ENCODE data around the gene GPBP1.

Gene GPBP1

GRCh38 chr5:57219386-57219785 lies 45.5 kb downstream of the GPBP1 start:
- Histone ChIP-seq H3K36me3 (ENCODE audit: insufficient read depth, low read length) (peaks cover 46% of the 10 kb centered on the region), H3K27ac (ENCODE audit: low read length) (no peak overlapping the region), H4K20me1 (ENCODE audit: insufficient read depth, low read length) (peaks cover 72% of the 10 kb centered on the region), H3K79me2 (ENCODE audit: insufficient read depth, low read length) (peaks cover 91% of the 10 kb centered on the region), H3K4me1 (ENCODE audit: insufficient read depth, low read length) (no peaks in the 10 kb centered on the region), H2AFZ (ENCODE audit: low read depth, low read length) (no peak overlapping the region), H3K4me3 (ENCODE audit: low read depth in 1 of 2, low read length in 2 of 2) (no peak overlapping the region), H3K4me2 (ENCODE audit: insufficient read depth, low read length) (no peak overlapping the region), H3K9ac (ENCODE audit: low read depth, low read length) (no peak overlapping the region), H3K27me3 (ENCODE audit: insufficient read depth, low read length, poor library complexity) (no peaks in the 10 kb centered on the region), H3K9me3 (ENCODE audit: insufficient read depth, low read length, severe bottlenecking) (no peaks in the 10 kb centered on the region)
- no peak for ATAC-seq (ENCODE audit: insufficient read depth, low read depth)
- no peak for TF ChIP-seq EZH2 (IDR thresholded peaks at IDR 0.05; ENCODE audit: borderline replicate concordance, low read depth, low read length, severe bottlenecking)
- TF ChIP-seq CTCF (IDR thresholded peaks at IDR 0.05; ENCODE audit: borderline replicate concordance, extremely low read depth, low read length, poor library complexity, severe bottlenecking): no peak
- no peak for DNase-seq

GRCh38 chr5:57221049-57221568 lies 47.2 kb downstream of the GPBP1 start:
- no peak for DNase-seq
- H4K20me1 ChIP-seq (ENCODE audit: insufficient read depth, low read length): peaks cover 66% of the 10 kb centered on the region
- H3K27ac ChIP-seq (ENCODE audit: low read length): no peak overlapping the region
- no peaks in the 10 kb centered on the region for H3K27me3 ChIP-seq (ENCODE audit: insufficient read depth, low read length, poor library complexity)
- no peak overlapping the region for H3K9ac ChIP-seq (ENCODE audit: low read depth, low read length)
- no peak overlapping the region for H3K4me2 ChIP-seq (ENCODE audit: insufficient read depth, low read length)
- peaks cover 90% of the 10 kb centered on the region for H3K79me2 ChIP-seq (ENCODE audit: insufficient read depth, low read length)
- H2AFZ ChIP-seq (ENCODE audit: low read depth, low read length): no peak overlapping the region
- H3K36me3 ChIP-seq (ENCODE audit: insufficient read depth, low read length): peaks cover 37% of the 10 kb centered on the region
- peak; percentile 86 for ATAC-seq (ENCODE audit: insufficient read depth, low read depth)
- H3K4me1 ChIP-seq (ENCODE audit: insufficient read depth, low read length): no peaks in the 10 kb centered on the region
- TF ChIP-seq CTCF (IDR thresholded peaks at IDR 0.05; ENCODE audit: borderline replicate concordance, extremely low read depth, low read length, poor library complexity, severe bottlenecking) (peak; percentile 93), EZH2 (IDR thresholded peaks at IDR 0.05; ENCODE audit: borderline replicate concordance, low read depth, low read length, severe bottlenecking) (no peak)
- H3K9me3 ChIP-seq (ENCODE audit: insufficient read depth, low read length, severe bottlenecking): no peaks in the 10 kb centered on the region
- no peak overlapping the region for H3K4me3 ChIP-seq (ENCODE audit: low read depth in 1 of 2, low read length in 2 of 2)

- ATAC-seq (ENCODE audit: insufficient read depth, low read depth) (no peak), DNase-seq (no peak)
- Histone ChIP-seq H3K27ac (ENCODE audit: low read length) (no peak overlapping the region), H4K20me1 (ENCODE audit: insufficient read depth, low read length) (peaks cover 53% of the 10 kb centered on the region), H3K4me3 (ENCODE audit: low read depth in 1 of 2, low read length in 2 of 2) (no peak overlapping the region), H3K27me3 (ENCODE audit: insufficient read depth, low read length, poor library complexity) (no peaks in the 10 kb centered on the region), H3K9ac (ENCODE audit: low read depth, low read length) (no peak overlapping the region), H3K36me3 (ENCODE audit: insufficient read depth, low read length) (peaks cover 35% of the 10 kb centered on the region), H3K4me2 (ENCODE audit: insufficient read depth, low read length) (no peak overlapping the region), H3K9me3 (ENCODE audit: insufficient read depth, low read length, severe bottlenecking) (no peaks in the 10 kb centered on the region), H3K79me2 (ENCODE audit: insufficient read depth, low read length) (peaks cover 85% of the 10 kb centered on the region), H2AFZ (ENCODE audit: low read depth, low read length) (no peak overlapping the region), H3K4me1 (ENCODE audit: insufficient read depth, low read length) (no peaks in the 10 kb centered on the region)
- TF ChIP-seq CTCF (IDR thresholded peaks at IDR 0.05; ENCODE audit: borderline replicate concordance, extremely low read depth, low read length, poor library complexity, severe bottlenecking) (no peak), EZH2 (IDR thresholded peaks at IDR 0.05; ENCODE audit: borderline replicate concordance, low read depth, low read length, severe bottlenecking) (no peak)
Measured at GRCh38 chr5:57225553-57225952, 51.7 kb downstream of the GPBP1 start.

GRCh38 chr5:57229313-57229712 lies 55.5 kb downstream of the GPBP1 start:
- Histone ChIP-seq H3K9ac (ENCODE audit: low read depth, low read length) (no peak overlapping the region), H3K4me3 (ENCODE audit: low read depth in 1 of 2, low read length in 2 of 2) (no peak overlapping the region), H3K36me3 (ENCODE audit: insufficient read depth, low read length) (peaks cover 68% of the 10 kb centered on the region), H3K9me3 (ENCODE audit: insufficient read depth, low read length, severe bottlenecking) (no peaks in the 10 kb centered on the region), H2AFZ (ENCODE audit: low read depth, low read length) (no peak overlapping the region), H3K4me2 (ENCODE audit: insufficient read depth, low read length) (no peak overlapping the region), H3K27me3 (ENCODE audit: insufficient read depth, low read length, poor library complexity) (no peaks in the 10 kb centered on the region), H4K20me1 (ENCODE audit: insufficient read depth, low read length) (peaks cover 32% of the 10 kb centered on the region), H3K4me1 (ENCODE audit: insufficient read depth, low read length) (no peaks in the 10 kb centered on the region), H3K27ac (ENCODE audit: low read length) (no peak overlapping the region), H3K79me2 (ENCODE audit: insufficient read depth, low read length) (peaks cover 76% of the 10 kb centered on the region)
- TF ChIP-seq CTCF (IDR thresholded peaks at IDR 0.05; ENCODE audit: borderline replicate concordance, extremely low read depth, low read length, poor library complexity, severe bottlenecking) (no peak), EZH2 (IDR thresholded peaks at IDR 0.05; ENCODE audit: borderline replicate concordance, low read depth, low read length, severe bottlenecking) (no peak)
- DNase-seq (no peak), ATAC-seq (ENCODE audit: insufficient read depth, low read depth) (no peak)

Data from DND-41 (cell line).